ENCODE results near the gene CDC14B.

DNA sequence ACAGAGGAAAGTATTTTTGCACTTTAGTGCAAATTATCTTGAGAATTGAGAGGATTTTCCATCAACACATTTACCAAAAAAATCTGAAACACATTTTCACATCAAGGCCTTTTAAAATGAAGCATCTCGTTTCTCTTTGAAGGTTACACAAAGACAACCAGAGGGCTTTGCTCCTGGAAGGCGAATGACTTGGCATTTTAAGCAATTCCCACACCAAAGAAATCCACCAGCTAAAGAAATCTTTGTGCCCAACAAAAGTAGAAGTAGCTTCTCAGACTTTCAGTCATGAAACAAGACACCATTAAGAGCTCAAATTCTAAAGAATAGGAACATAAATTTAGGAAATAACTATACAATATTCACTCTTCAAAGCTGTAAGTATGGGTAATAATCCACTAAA is 109.8 kb downstream of the CDC14B start:
- TF ChIP-seq, protein P1, sequence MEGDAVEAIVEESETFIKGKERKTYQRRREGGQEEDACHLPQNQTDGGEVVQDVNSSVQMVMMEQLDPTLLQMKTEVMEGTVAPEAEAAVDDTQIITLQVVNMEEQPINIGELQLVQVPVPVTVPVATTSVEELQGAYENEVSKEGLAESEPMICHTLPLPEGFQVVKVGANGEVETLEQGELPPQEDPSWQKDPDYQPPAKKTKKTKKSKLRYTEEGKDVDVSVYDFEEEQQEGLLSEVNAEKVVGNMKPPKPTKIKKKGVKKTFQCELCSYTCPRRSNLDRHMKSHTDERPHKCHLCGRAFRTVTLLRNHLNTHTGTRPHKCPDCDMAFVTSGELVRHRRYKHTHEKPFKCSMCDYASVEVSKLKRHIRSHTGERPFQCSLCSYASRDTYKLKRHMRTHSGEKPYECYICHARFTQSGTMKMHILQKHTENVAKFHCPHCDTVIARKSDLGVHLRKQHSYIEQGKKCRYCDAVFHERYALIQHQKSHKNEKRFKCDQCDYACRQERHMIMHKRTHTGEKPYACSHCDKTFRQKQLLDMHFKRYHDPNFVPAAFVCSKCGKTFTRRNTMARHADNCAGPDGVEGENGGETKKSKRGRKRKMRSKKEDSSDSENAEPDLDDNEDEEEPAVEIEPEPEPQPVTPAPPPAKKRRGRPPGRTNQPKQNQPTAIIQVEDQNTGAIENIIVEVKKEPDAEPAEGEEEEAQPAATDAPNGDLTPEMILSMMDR (IDR thresholded peaks at IDR 0.05; ENCODE audit: insufficient read depth, low read length), result no peak
- TF ChIP-seq GABPA (IDR thresholded peaks at IDR 0.05; ENCODE audit: low read depth) (no peak), SPI1 (IDR thresholded peaks at IDR 0.05; ENCODE audit: borderline replicate concordance, low read depth) (no peak)
- TF ChIP-seq, protein P2, sequence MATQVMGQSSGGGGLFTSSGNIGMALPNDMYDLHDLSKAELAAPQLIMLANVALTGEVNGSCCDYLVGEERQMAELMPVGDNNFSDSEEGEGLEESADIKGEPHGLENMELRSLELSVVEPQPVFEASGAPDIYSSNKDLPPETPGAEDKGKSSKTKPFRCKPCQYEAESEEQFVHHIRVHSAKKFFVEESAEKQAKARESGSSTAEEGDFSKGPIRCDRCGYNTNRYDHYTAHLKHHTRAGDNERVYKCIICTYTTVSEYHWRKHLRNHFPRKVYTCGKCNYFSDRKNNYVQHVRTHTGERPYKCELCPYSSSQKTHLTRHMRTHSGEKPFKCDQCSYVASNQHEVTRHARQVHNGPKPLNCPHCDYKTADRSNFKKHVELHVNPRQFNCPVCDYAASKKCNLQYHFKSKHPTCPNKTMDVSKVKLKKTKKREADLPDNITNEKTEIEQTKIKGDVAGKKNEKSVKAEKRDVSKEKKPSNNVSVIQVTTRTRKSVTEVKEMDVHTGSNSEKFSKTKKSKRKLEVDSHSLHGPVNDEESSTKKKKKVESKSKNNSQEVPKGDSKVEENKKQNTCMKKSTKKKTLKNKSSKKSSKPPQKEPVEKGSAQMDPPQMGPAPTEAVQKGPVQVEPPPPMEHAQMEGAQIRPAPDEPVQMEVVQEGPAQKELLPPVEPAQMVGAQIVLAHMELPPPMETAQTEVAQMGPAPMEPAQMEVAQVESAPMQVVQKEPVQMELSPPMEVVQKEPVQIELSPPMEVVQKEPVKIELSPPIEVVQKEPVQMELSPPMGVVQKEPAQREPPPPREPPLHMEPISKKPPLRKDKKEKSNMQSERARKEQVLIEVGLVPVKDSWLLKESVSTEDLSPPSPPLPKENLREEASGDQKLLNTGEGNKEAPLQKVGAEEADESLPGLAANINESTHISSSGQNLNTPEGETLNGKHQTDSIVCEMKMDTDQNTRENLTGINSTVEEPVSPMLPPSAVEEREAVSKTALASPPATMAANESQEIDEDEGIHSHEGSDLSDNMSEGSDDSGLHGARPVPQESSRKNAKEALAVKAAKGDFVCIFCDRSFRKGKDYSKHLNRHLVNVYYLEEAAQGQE (IDR thresholded peaks at IDR 0.05; ENCODE audit: insufficient replicate concordance, low read depth), result no peak

Measured in HL-60 (cell line).